Stimulated activated CD8-positive, alpha-beta memory T cell treated with anti-CD3 and anti-CD28 coated beads, Interleukin-15, amount 100 ng/mL, for 4 hours (primary cell): Measurements from ENCODE around the gene IL1RL1.

Source experiments
- DNase-seq, 2 donors: peaks; one replicate each; pipeline ENCODE4 v3.0.0-alpha.2; 2020; ENCODE audit warnings: low read depth in 2 of 2

IL1RL1 gene

GRCh38 chr2:102310964-102311640, at the start of gene IL1RL1:
Gene IL1RL1, plus strand, starts transcription at chr2:102311563. Its CDS starts 26,702 bp downstream, at chr2:102338265.
- no peak for DNase-seq

GRCh38 chr2:102262216-102263129, 48.9 kb upstream of the IL1RL1 start:
- DNase-seq, result no peak

- DNase-seq, result no peak
Measured at GRCh38 chr2:102264952-102265351, 46.4 kb upstream of the IL1RL1 start.

GRCh38 chr2:102266204-102266603, 45.2 kb upstream of the IL1RL1 start:
- DNase-seq, result no peak

- DNase-seq, result no peak
Measured at GRCh38 chr2:102267774-102268173, 43.6 kb upstream of the IL1RL1 start.

GRCh38 chr2:102268510-102269199, 42.7 kb upstream of the IL1RL1 start:
- no peak for DNase-seq

- no peak for DNase-seq
Measured at GRCh38 chr2:102269200-102269524, 42.2 kb upstream of the IL1RL1 start.

GRCh38 chr2:102271844-102272243, 39.5 kb upstream of the IL1RL1 start:
- no peak for DNase-seq

- no peak for DNase-seq
Measured at GRCh38 chr2:102273619-102274211, 37.6 kb upstream of the IL1RL1 start.

- no peak for DNase-seq
Measured at GRCh38 chr2:102276549-102277201, 34.7 kb upstream of the IL1RL1 start.

- DNase-seq, result no peak
Measured at GRCh38 chr2:102277202-102277700, 34.1 kb upstream of the IL1RL1 start.

- DNase-seq, result no peak
Measured at GRCh38 chr2:102278720-102279390, 32.5 kb upstream of the IL1RL1 start.

GRCh38 chr2:102279391-102279735, 32.0 kb upstream of the IL1RL1 start:
- DNase-seq, result no peak

- no peak for DNase-seq
Measured at GRCh38 chr2:102282678-102283091, 28.7 kb upstream of the IL1RL1 start.

- no peak for DNase-seq
Measured at GRCh38 chr2:102283996-102284395, 27.4 kb upstream of the IL1RL1 start.

- no peak for DNase-seq
Measured at GRCh38 chr2:102284611-102285010, 26.8 kb upstream of the IL1RL1 start.

GRCh38 chr2:102285368-102285767, 26.0 kb upstream of the IL1RL1 start:
- DNase-seq, result no peak

GRCh38 chr2:102286041-102286440, 25.3 kb upstream of the IL1RL1 start:
- no peak for DNase-seq

GRCh38 chr2:102289129-102289528, 22.2 kb upstream of the IL1RL1 start:
- DNase-seq, result no peak

GRCh38 chr2:102290594-102290993, 20.8 kb upstream of the IL1RL1 start:
- no peak for DNase-seq
